Panc1 (cell line): Measurements from ENCODE around the gene RORC.

Source experiments
- POLR2AphosphoS5 ChIP-seq: IDR thresholded peaks from 2 replicates; pipeline ENCODE4 v1.6.1; 2012; ENCODE audit warnings: mild to moderate bottlenecking, low read depth, low read length, moderate library complexity
- SIN3A ChIP-seq: IDR thresholded peaks from 2 replicates; pipeline ENCODE4 v1.6.1; 2012; ENCODE audit warnings: low read depth, mild to moderate bottlenecking, low read length, moderate library complexity, borderline replicate concordance; ENCODE audit not compliant: insufficient read depth
- TCF7L2 ChIP-seq: IDR thresholded peaks from 2 replicates; pipeline ENCODE4 v1.6.1; 2011; ENCODE audit warnings: mild to moderate bottlenecking, low read depth, low read length, inconsistent platforms
- TF ChIP-seq, protein P1 (sequence below): fragments of 450-650 bp; IDR thresholded peaks from 2 replicates; pipeline ENCODE4 v1.5.1; 2017; ENCODE audit warnings: mild to moderate bottlenecking
- TF ChIP-seq, protein P2 (sequence below), 2 experiments: IDR thresholded peaks; 2 replicates each; pipeline ENCODE4 v1.6.1; 2011 to 2012; ENCODE audit warnings: low read depth in 2 of 2, control low read depth in 1 of 2, low read length in 1 of 2, mild to moderate bottlenecking in 1 of 2, moderate library complexity in 1 of 2; ENCODE audit not compliant: insufficient read depth in 1 of 2

DNA sequence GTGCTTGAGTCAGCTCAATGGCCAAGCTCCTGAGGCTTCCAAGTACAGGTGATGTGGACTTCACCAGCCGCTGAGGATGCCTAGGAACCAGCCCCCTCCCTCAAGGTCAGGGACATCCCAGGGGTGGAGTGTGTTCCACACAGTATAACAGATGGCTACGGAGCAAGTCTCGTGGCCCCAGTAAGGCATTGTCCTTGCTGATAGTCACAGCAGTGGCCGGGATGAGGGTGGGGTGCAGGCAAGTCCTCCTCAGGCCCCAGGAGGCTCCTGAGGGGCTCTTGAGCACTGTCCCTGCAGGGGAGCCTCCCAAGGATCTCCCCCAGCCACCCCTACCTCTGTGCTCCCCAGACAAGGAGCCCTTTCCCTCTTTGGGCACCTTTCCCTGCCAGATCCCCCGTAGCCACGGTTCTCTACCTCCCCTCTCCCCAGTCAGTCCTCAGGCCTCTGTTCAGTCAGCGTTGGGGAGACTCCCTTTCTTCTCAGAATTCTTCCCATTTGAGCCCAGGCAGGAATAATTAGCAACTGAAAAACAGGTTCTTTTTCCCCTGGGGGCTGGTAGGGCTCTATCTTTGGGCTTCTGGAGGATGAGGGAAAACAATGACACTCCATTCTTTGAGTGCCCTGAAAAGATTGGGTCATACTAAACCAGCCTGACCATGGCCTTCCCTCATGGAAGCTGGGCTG lies 29.0 kb upstream of the RORC start:
- TF ChIP-seq POLR2AphosphoS5 (no peak), SIN3A (no peak), TCF7L2 (no peak)
- TF ChIP-seq, protein P1, sequence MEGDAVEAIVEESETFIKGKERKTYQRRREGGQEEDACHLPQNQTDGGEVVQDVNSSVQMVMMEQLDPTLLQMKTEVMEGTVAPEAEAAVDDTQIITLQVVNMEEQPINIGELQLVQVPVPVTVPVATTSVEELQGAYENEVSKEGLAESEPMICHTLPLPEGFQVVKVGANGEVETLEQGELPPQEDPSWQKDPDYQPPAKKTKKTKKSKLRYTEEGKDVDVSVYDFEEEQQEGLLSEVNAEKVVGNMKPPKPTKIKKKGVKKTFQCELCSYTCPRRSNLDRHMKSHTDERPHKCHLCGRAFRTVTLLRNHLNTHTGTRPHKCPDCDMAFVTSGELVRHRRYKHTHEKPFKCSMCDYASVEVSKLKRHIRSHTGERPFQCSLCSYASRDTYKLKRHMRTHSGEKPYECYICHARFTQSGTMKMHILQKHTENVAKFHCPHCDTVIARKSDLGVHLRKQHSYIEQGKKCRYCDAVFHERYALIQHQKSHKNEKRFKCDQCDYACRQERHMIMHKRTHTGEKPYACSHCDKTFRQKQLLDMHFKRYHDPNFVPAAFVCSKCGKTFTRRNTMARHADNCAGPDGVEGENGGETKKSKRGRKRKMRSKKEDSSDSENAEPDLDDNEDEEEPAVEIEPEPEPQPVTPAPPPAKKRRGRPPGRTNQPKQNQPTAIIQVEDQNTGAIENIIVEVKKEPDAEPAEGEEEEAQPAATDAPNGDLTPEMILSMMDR, result no peak
- TF ChIP-seq, protein P2, sequence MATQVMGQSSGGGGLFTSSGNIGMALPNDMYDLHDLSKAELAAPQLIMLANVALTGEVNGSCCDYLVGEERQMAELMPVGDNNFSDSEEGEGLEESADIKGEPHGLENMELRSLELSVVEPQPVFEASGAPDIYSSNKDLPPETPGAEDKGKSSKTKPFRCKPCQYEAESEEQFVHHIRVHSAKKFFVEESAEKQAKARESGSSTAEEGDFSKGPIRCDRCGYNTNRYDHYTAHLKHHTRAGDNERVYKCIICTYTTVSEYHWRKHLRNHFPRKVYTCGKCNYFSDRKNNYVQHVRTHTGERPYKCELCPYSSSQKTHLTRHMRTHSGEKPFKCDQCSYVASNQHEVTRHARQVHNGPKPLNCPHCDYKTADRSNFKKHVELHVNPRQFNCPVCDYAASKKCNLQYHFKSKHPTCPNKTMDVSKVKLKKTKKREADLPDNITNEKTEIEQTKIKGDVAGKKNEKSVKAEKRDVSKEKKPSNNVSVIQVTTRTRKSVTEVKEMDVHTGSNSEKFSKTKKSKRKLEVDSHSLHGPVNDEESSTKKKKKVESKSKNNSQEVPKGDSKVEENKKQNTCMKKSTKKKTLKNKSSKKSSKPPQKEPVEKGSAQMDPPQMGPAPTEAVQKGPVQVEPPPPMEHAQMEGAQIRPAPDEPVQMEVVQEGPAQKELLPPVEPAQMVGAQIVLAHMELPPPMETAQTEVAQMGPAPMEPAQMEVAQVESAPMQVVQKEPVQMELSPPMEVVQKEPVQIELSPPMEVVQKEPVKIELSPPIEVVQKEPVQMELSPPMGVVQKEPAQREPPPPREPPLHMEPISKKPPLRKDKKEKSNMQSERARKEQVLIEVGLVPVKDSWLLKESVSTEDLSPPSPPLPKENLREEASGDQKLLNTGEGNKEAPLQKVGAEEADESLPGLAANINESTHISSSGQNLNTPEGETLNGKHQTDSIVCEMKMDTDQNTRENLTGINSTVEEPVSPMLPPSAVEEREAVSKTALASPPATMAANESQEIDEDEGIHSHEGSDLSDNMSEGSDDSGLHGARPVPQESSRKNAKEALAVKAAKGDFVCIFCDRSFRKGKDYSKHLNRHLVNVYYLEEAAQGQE (IDR thresholded peaks at IDR 0.05; ENCODE audit: insufficient read depth in 1 of 2, low read depth in 2 of 2, low read length in 1 of 2), result no peak
